Suppressor macrophage treated with lipopolysaccharide for 1 hour (primary cell): Measurements from ENCODE around the gene GRIP2.

Source experiments
- DNase-seq, 3 donors: peaks; one replicate each; pipeline ENCODE4 v3.0.0-alpha.2; 2020 to 2022

Gene GRIP2

DNA sequence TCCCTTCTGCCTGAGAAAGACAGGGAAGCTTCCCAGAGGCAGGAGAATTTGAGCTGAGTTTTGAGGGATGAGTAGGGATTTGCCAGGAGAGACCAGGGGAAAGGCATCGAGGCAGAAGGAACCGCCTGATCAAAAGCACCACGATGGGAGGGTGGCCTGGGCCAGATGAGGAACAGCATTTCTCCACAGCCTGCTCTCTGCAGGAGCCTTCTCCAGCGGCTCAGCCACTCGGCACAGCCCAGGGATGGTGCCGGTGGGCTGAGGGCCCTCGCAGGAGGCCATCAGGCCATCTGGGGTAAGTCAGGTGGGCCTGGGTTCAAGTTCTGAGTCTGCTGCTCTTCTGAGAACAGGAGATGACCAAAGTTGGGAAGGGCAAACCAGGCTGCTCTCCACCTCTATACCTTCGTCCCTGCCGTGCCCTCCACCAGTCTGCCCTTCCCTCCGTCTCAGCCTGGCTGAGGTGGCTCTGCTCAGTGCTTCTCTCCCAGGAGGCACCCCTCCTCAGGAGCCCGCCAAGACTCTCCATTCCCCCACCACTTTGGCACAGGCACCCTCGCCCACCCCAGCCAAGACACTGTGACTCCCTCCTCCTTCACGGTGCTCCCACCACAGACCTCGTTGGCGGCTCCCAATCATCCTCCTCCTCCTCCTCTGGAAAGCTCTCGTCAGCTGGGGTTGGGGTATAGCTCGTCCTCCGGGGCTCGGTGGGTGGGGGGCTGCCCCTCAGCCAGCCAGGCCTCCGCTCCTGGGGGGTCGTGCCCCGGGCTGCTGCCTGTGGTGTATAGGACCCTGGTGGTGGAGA, 34.9 kb downstream of the GRIP2 start:
- no peak for DNase-seq

DNA sequence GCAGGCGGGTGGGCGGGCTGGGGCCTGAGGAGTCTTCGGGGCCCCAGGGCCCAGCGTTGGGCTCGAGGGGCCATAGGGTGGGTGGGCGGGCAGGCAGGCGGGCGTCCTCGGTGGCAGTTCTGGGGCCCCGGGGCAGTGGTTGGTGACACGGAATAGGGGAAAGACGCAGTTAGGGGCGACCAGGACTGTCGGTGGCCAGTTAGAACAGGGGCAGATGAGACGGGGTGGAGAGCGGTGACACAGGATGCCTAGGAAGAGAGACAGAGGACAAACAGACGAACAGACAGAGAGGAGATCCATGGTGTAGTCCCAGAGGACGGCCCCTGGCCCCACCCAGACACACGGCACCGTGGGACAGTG, 36.5 kb downstream of the GRIP2 start:
- no peak for DNase-seq

DNA sequence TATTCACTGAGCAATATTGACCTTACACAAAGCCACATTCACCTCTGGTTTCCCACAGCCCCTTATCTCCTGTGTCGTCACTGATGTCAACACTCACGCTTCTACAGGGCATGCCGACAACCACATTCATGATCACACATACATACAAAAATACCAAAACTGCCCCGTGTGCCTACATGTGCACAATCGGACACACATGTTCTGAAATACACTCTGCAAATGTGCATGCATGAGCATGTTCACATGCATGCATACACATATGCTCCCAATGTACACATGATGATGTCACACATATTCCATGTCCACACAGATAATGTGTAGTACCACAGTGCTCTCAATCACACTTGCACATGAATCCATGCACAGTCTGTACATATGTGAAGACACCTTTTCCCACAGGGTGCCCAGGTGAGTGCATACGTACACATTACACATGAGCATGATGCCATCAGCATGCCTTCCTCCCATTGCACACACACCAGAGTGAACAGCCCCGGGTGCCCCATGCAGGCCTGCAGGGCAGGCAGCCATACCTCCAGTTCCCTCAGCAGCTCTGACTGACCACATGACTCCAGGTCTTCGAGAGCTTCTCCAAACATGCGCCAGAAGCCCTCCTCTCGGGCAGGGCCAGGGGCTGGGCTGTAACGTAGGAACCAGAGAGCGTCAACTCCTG, 37.0 kb downstream of the GRIP2 start:
- DNase-seq: no peak

DNA sequence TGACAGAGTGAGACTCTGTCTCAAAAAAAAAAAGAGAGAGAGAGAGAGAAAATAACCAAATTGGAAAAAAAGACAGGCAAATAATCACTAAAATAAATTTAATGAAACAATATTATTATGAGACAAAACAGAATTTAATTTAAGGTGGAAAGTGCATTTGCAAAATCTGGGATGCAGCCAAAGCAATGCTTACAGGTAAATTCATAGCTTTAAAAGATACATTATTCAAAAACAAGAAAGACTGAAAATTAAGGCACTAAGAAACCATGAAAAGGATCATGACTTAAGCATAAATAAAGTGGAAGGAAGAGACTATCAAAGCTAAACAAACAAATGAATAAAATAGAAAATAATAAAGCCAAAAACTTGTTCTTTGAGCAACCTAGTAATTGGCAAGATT, 37.7 kb downstream of the GRIP2 start:
- DNase-seq: no peak

DNA sequence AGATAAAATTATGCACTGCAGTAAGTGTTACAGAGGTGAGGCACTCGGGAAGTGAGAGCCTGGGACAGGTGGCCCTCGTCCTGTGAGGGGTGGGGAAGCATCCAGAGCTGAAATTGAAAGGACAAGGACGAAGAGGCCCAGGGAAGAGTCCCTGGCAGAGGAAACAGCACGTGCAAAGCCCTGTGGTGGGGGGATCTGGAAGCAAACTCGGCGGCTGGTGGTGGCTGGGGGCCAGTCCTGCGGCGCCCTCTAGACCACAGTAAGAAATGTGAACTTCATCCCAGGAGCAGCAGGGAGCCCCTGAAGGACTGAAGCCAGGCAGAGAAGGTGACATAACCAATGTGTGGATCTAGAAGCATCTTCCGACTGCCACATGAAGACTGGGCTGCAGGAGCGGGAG, 42.8 kb downstream of the GRIP2 start:
- DNase-seq: no peak

DNA sequence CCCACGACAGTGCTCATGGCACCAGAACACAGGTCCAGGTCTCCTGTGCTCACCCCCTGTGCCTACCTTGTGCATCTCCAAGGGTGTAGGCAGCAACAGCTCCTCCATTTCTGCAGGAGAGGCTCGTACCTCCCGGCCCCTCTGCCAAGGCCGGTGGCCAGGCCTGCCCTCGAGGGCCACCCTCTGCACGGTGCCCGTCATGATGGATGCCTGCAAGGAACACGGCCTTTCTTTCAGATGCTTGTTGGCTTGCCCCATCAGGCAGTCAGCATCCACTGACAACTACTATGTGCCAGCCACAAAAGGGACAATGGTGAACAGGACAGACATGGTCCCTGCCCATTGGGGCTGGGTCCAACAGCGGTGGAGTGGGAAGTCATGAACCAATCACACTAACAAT, 43.8 kb downstream of the GRIP2 start:
- DNase-seq: no peak

DNA sequence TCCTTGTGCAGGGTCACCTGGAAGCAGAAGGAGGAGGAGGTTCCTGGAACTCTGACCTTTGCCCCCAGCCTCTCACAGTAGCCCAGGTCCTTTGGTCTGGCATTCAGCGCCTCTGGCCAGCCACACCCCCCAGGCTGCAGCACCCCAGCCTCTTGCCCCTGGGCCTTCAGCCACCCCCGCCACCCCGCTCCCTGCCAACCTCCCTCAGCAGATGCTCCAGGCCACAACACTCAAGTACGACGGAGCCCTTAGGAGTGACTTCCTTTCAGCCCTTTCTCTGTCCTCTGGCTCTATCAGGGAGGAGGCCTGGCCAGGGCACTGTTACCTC, 45.2 kb downstream of the GRIP2 start:
- no peak for DNase-seq

DNA sequence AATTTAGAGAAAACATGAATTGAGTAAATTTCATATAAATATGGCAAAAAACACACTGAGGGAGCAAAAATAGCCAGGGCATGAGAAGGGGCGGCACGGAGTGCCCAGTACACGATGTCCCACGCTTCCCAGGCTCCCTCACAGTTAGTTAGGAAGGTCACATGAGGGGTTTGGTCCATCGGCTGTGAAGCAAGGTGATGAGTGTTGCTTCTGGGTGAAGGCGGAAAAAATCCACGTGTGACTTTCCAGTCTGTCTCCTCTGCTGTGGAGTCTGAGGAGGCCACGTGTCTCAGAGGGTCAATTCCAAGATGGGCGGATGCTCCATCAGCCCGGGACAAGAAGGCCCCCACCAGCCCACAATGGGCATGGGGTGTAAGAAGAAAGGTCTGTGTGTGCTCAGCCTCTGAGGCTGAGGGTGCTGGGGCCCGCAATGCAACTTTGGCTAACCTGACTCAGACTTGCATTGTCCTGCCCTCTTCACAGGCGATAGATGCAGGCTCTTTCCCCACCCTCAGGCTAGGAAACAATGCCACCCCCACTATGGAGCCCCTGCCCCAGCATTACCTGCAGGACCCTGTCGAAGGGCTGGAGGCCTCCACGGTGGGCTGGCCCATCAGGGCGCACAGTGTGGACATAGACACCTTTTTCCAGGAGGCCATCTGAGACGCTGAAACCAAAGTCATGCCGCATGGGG, 45.7 kb downstream of the GRIP2 start:
- DNase-seq: no peak

DNA sequence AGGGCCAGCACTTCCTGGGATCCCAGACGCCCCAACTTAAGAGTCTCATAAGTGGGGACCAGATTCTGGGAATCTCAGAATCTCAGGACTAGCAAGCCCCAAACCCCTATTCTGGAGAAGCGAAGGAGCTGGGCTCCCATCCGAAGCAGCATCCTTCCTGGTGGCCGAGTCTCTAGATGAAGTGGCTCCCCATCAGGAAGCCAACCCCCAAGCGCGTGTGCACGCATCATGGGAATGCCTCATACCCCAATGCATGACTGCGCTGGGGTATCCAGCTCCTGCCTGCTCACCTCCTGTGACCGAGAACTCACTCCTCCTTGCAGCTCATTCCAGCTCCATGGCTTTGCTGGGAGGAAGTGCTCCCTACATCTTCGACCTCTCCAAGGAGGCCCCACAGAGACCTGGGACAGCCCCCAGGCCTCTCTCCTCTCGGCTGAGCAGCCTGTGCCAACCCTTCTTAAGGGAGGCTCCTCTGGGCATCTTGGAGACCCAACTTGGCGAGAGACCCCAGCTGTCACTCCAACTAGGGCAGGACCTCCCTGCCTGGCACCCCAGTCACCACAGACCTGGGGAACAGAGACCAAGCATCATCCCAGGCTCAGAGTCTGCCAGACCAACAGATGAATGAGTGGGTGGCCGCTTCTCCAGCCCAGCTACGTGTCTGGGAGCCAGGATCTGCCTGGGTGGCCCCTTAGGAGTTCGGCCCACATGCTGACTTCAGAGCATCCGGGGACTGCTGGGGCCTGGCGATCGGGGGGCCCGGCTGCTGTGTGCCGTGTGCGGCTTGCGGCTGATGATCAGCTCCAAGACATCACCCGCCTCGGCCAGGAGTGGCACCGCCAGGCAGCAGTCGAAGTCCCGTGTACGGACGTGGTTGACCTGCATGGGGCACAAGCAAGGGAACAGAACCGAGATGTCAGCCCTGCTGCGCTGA, 46.9 kb downstream of the GRIP2 start:
- DNase-seq: no peak

DNA sequence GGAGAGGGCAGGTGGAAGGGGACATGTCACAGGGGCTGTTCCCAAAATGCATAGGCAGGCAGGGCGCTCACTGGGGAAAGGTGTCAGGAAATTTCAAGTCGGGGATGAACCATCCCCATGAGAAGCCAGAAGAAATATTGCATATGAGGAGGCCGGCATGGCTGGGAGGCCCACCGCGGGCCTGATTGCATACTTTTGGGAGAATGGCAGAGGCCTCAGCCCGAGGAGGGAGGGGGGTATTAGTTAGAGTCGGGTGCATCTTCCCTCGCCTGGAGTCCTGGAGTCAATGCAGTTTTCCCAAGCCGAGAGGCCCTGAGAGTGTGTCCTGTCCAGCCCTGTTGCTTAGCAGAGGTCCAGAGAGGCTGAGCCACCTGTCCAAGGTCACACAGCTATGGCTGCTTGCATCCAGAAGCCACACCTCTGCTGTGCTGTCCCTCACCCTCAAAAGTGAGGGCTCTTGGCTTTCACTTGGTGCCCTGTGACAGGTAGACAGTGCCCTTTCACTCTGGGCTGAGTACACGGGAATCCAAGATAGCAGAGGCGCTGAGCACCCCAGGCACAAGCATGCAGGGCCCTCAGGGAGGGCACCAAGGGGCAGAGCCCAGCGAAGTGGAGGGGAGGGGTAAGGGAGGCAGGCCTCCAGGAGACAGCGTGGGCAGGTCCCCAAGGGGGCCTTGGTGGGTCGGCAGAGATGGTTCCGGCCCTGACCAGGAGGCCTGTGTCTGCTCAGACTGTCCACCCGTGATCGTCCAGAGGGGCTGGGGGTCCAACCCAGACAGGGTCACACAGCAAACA, 48.5 kb downstream of the GRIP2 start:
- no peak for DNase-seq

DNA sequence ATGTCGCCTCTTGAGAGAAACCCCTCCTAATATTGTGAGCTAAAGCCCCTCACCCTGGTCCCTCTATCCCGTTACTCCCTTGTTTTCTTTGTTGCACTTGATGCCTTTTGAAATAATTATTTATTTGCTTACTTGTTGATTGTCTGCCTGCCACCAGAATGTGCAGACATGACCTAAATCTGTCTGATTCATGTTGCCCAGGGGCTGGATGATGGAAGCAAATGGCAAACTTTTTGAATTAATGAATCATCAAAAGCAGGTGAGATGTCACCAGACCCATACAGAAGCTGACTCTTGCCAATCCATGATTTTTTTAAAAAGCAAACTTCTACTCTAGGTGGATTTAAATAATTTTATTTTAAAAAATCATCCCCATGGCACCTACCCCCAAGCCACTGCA, 49.3 kb downstream of the GRIP2 start:
- DNase-seq: no peak

DNA sequence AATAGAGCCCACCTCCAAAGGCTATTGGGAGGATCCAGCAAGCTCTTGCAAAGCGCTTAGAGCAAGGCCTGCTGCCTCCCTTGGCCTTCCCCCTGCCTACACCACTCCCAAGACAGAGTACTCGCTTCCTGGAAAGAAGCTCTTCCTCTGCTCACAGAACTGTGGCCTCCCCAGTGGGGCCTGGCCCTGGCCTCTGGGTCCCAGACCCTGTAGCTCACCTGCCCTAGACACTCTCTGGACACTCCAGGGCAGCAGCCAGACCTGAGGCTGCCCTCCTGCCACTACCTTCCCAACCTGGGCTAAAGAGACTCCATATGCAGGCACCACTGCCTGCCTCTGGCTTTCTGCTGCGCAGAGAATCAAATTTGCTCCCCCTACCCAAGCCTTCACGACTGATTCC, 49.9 kb downstream of the GRIP2 start:
- no peak for DNase-seq

DNA sequence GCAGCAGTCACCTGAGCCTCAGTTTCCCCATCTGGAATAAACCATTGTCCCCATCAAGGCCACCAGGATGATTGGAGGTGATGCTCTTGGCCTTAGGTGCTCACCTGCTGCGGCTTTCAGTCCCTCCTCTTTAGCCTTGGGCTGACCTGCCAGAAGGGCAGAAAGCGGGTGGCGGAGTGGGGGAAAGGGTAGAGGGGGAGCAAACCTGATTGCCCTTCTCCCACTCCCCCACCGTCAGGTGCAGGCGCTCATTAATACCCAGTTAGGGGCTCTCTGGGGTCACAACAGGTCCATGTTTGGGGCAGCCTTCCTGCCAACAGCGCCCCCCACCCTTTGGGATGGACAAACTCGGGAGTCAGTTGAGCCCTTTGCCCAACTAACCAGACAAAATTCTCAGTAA, 50.5 kb downstream of the GRIP2 start:
- no peak for DNase-seq

DNA sequence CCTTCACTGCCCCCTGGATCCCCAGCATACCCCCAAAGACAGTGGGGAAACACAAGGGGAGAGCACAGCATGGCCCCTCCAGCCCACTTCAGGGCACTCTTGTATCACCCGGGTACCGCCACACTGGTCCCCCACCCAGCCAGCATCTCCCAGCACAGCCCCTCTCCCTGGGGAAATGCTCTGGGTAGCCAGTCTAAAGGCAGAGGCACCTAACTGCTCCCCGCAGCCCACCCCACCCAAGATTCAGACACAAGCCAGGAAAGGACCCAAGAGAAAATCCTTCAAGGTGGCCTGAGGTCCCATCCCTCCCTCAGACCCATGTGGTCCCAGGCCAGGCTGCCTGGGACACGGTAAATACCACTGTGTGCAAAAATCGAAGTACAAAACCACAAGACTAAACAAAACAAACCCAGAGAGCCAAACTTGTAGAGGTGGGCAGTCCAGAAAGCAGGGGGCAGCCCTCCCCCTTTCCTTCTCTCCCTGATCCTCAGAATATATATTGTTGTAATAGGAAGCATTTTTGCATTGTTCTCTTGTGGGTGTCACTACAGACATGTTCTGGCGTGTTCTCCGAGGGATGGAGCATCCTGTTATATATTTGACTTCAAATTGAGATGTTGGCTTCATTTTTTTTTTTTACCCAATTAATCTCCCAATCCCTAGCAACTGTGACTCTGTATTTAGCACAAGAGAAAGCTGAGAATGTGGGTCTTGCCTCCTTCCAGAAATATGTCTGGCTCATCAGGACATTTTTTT, 51.7 kb downstream of the GRIP2 start:
- DNase-seq: no peak

DNA sequence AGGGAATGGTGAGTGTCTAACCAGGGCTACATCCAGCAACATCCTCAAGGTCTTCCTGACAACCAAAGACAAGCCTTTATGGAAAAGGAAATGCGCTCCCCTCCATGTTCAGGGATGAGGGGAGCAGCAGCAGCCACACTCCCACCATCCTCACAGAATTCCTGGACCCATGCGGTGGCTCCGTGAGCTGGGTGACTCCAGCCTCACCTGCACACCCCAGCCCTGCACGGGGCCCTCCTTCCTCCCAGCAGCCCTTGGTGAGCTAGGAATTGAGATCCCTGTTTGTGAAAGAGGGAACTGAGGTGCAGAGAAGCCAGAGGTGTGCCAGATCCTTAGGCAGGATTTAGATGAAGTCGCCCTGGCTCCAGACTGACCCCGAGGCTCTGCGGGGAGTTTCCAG, 52.3 kb downstream of the GRIP2 start:
- DNase-seq: no peak

DNA sequence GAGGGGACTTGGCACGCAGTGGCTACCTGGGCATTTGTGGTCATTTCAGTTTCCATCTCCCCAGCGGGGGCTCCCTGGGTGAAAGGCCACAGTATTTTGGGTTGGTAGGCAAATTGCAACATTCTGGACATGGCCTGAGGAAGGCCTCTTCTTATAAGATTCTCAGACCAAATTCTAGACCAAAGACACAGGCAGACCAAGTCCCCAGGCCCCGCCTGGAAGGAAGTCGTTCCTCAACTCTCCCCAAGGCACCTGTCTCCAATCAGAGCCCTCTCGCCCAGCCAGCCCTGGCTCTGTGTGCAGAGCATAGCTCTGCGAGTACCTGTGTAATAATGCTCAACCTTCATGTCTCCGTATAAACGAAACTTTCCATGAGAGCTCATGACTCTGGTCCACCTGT, 53.1 kb downstream of the GRIP2 start:
- DNase-seq: no peak

DNA sequence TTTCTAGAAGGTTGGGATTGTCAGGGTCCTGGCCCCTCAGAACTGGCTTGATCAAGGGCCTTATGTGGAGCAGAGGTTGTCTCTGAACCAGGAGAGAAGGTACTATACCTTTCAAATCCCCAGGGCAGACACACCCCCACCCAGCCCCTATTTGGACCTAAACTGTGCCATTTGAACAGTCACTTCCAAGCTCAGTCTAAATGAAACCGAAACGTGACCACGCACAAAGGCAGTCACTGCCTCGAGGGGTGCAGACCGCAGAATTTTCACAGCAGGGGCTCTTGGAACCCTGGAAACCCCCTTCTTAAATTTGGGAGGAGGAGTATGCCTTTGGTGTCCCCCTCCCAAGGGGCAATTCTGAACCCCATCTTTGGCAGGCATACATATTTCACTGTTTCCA, 53.7 kb downstream of the GRIP2 start:
- DNase-seq: no peak

DNA sequence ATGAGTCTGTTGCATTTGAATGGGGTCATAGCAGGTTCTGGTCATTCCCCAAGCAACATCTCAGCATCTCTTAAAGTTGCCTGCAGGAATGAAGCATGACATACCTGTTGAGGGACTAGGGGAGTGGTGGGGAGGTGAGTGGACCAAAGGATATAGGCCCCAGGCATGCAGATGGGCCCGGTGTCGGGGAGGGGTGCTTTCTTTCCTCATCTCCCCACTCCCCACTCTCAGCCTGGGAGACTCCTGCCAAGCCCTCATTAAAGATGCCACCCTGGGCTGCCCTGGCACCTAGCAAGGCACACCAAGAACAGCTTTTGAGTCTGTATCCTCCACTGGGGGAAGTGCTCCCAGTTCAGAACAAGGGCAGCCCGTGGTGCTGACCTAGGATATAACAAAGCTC, 54.2 kb downstream of the GRIP2 start:
- DNase-seq: no peak

DNA sequence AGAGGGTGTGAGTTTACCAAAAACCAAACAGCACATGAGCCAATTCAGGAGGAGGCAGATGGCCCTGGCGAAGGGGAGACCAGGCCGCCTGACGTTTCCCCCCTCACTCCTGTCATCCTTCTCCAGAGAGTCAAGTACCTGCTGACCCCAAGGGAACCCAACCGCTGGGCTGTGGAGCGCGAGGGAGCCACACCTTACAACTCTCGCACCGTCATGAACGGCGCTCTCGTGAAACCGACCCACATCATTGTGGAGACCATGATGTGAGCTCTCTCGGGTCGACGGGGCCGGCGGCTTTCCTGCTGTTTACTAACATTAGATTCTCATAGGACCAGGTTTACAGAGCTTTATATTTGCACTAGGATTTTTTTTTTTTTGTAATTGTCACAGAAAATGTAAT, 55.4 kb downstream of the GRIP2 start:
- no peak for DNase-seq

DNA sequence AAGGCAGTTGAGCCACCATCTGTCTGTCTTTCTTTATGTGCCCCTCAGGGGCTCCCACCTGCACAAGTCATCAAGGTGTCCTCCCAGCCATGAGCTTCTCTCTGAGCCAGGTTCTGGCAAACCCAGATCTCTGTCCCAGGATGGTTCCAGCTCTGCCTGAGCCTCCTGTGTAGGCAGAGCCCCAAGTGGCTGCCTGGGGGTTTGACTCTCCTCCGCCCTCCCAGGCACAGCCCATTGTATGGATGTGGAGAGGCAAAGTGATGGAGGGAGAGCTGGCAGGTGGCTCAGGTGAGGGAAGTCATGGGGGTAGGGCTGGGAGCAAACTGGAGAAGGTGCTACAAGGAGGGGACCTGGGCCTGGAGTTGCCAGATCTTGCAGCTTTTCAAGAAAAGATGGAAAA, 56.9 kb downstream of the GRIP2 start:
- DNase-seq: no peak

DNA sequence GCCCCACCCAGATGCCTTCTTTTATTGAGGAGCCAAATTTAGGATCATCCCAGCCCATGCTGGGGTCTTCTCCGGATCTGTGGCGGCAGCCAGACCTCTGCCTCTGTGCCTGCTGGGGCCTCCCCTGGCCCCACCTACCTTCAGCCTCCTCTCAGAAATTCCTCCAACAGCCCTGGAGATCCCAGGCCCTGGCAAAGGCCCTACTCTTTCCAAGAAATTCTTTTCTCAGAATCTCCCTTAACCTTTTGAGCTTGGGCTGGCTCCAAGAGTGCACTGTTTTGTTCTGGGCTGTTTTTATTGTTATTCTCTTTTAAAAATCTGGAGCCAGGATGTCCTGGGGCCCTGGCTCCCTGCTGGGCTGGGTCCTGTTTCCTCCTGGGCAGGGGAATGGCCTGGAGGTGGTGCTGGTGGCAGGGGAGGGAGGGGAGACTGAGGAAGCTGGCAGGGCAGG, 57.8 kb downstream of the GRIP2 start:
- no peak for DNase-seq

DNA sequence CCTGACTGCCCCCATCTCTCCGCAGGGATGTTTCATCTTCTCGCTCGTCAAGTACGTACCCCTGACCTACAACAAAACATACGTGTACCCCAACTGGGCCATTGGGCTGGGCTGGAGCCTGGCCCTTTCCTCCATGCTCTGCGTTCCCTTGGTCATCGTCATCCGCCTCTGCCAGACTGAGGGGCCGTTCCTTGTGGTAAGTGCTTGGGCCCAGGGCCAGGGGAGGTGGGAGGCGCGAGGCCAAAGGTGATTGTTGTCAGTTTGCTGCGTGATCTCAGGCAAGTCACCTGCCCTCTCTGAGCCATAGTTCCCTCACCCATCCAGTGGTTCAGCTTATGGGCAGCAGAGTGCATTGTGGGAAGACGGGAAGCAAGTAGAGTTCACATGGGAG, 58.5 kb downstream of the GRIP2 start:
- no peak for DNase-seq
